HepG2 (cell line): ENCODE measurements around the gene SLC34A3. TPM values are rescaled to one million over a fixed set of nuclear protein-coding genes. Genes with fewer than 3 reads are reported as not detected.

Source experiments
- ATF7-NPFF ChIP-seq: sonication (generic); formaldehyde crosslinking; IDR thresholded peaks from 2 replicates; pipeline ENCODE4 v1.8.1; 2023; ENCODE audit warnings: mild to moderate bottlenecking, low read depth, missing genetic modification reagents, moderate library complexity
- ATRX ChIP-seq: sonication (generic); formaldehyde crosslinking; IDR thresholded peaks from 2 replicates; pipeline ENCODE4 v1.4.0; 2020; ENCODE audit warnings: missing genetic modification reagents, borderline replicate concordance
- CHD4 ChIP-seq: fragments of 200-600 bp; sonication (generic); IDR thresholded peaks from 2 replicates; pipeline ENCODE4 v1.7.0; 2017; ENCODE audit warnings: mild to moderate bottlenecking, low read length, borderline replicate concordance
- HIVEP1 ChIP-seq: sonication (generic); formaldehyde crosslinking; IDR thresholded peaks from 2 replicates; pipeline ENCODE4 v1.4.0; 2020; ENCODE audit warnings: mild to moderate bottlenecking, missing genetic modification reagents
- PCBP1 ChIP-seq: fragments of 200-400 bp; formaldehyde crosslinking; IDR thresholded peaks from 2 replicates; pipeline ENCODE4 v1.6.1; 2017; ENCODE audit warnings: mild to moderate bottlenecking, low read depth, low read length, borderline replicate concordance
- RBAK ChIP-seq: sonication (generic); formaldehyde crosslinking; IDR thresholded peaks from 2 replicates; pipeline ENCODE4 v1.5.1; 2020; ENCODE audit warnings: mild to moderate bottlenecking, missing genetic modification reagents
- RFX3 ChIP-seq: IDR thresholded peaks from 2 replicates; pipeline ENCODE4 v1.6.1; 2016; ENCODE audit warnings: missing biosample characterization, missing genetic modification reagents
- SOX5 ChIP-seq: IDR thresholded peaks from 2 replicates; pipeline ENCODE4 v1.6.1; 2016; ENCODE audit warnings: borderline replicate concordance
- SRSF1 ChIP-seq: fragments of 200-400 bp; formaldehyde crosslinking; optimal IDR thresholded peaks from 2 replicates; pipeline ENCODE3; 2017; ENCODE audit warnings: mild to moderate bottlenecking, low read depth, low read length, moderate library complexity
- ZBTB44 ChIP-seq: sonication (generic); formaldehyde crosslinking; IDR thresholded peaks from 2 replicates; pipeline ENCODE4 v1.4.0; 2020; ENCODE audit warnings: missing genetic modification reagents
- ZFAT ChIP-seq: sonication (generic); formaldehyde crosslinking; conservative IDR thresholded peaks from 2 replicates; pipeline ENCODE4 v1.8.1; 2023; ENCODE audit warnings: missing genetic modification reagents, inconsistent platforms
- ZNF138 ChIP-seq: sonication (generic); formaldehyde crosslinking; IDR thresholded peaks from 2 replicates; pipeline ENCODE4 v1.5.0; 2020; ENCODE audit warnings: mild to moderate bottlenecking, low read depth, missing genetic modification reagents
- ZNF142 ChIP-seq: sonication (generic); formaldehyde crosslinking; IDR thresholded peaks from 2 replicates; pipeline ENCODE4 v1.4.0; 2020; ENCODE audit warnings: missing genetic modification reagents
- ZNF251 ChIP-seq: sonication (generic); formaldehyde crosslinking; IDR thresholded peaks from 2 replicates; pipeline ENCODE4 v1.9.0; 2021; ENCODE audit warnings: mild to moderate bottlenecking, missing genetic modification reagents
- ZNF260 ChIP-seq: sonication (generic); formaldehyde crosslinking; IDR thresholded peaks from 2 replicates; pipeline ENCODE4 v1.4.0; 2020; ENCODE audit warnings: missing genetic modification reagents, low read depth, mild to moderate bottlenecking, borderline replicate concordance
- ZNF574 ChIP-seq: sonication (generic); formaldehyde crosslinking; IDR thresholded peaks from 2 replicates; pipeline ENCODE4 v1.4.0; 2020; ENCODE audit warnings: missing genetic modification reagents
- ZNF616 ChIP-seq: sonication (generic); formaldehyde crosslinking; IDR thresholded peaks from 2 replicates; pipeline ENCODE4 v1.5.0; 2020; ENCODE audit warnings: low read depth, mild to moderate bottlenecking, missing genetic modification reagents
- ZSCAN21 ChIP-seq: sonication (generic); formaldehyde crosslinking; IDR thresholded peaks from 2 replicates; pipeline ENCODE4 v1.8.0; 2022; ENCODE audit warnings: mild to moderate bottlenecking, missing genetic modification reagents, moderate library complexity, borderline replicate concordance
- polyA plus RNA-seq, 8 experiments: library from polyadenylated mRNA; depleted of rRNA in 3 of 8; stranded (reverse) in 7 of 8; unstranded in 1 of 8; fragments of >200 nt; fragmentation: Illumina TruSeq in 4 of 8; extraction: Trizol in 4 of 8; gene quantifications; 2 replicates each; pipeline versions ENCODE4 v1.2.1 to v1.2.3, GENCODE V29; 2011 to 2016; ENCODE audit warnings: low read depth in 4 of 8, missing spikeins in 1 of 8, mixed read lengths in 1 of 8; ENCODE audit not compliant: insufficient read depth in 1 of 8
- total RNA-seq, 5 experiments: library from RNA; depleted of rRNA; stranded (reverse); fragments of >200 nt; fragmentation: Illumina TruSeq; extraction: Trizol; gene quantifications; 2 replicates each; pipeline ENCODE4 v1.2.3, GENCODE V29; 2016; ENCODE audit warnings: low read depth in 1 of 5

Gene SLC34A3
- total and polyA plus RNA-seq, 2 of the 13 experiments (the other 11 are each of a cell fraction or from before 2014, with no cell fraction given): 0.07 to 1.0 TPM

GRCh38 chr9:137217276-137218211 is 13.2 kb upstream of the SLC34A3 start (continued):
- TF ChIP-seq RFX3 (CRISPR knock-in tag) (no peak), PCBP1 (no peak), ZSCAN21 (CRISPR knock-in tag) (peak; percentile 51; the same call in 1 of the 2 replicates), CHD4 (no peak), ATRX (no peak), SOX5 (CRISPR knock-in tag) (peak; percentile 34; the same call in 1 of the 2 replicates), RBAK (CRISPR knock-in tag) (no peak), ZNF574 (CRISPR knock-in tag) (no peak; the same call in 1 of the 2 replicates), ZNF260 (CRISPR knock-in tag) (no peak), ZNF138 (CRISPR knock-in tag) (no peak; the same call in 1 of the 2 replicates), HIVEP1 (CRISPR knock-in tag) (no peak; the same call in 1 of the 2 replicates), ZFAT (no peak), ZNF616 (CRISPR knock-in tag) (no peak), ZNF142 (CRISPR knock-in tag) (no peak; the same call in 1 of the 2 replicates), SRSF1 (peak; percentile 68), ZBTB44 (CRISPR knock-in tag) (no peak), ATF7-NPFF (CRISPR knock-in tag) (peak; percentile 70), ZNF251 (CRISPR knock-in tag) (no peak)
